Esophagus squamous epithelium (tissue), 5 donors: Measurements from ENCODE around the gene IL18RAP. TPM values are rescaled to one million over a fixed set of nuclear protein-coding genes. Genes with fewer than 3 reads are reported as not detected.

ENCODE experiments used
- DNase-seq: peaks from one replicate; lab custom pipeline; 2025; lab: John Stamatoyannopoulos, UW
- H3K27ac ChIP-seq, 4 donors: fragments of 200-600 bp; sonication (generic); one replicate each; pipeline ENCODE4 v1.5.1; 2016 to 2019; ENCODE audit warnings: mild to moderate bottlenecking in 1 of 4
- H3K27me3 ChIP-seq, 4 donors: fragments of 200-600 bp; sonication (generic); 1 replicate in 3 of 4; 2 replicates in 1 of 4; pipeline versions ENCODE4 v1.5.1 to v1.6.0; 2017 to 2021; ENCODE audit warnings: antibody characterized with exemption in 1 of 4
- H3K36me3 ChIP-seq, 3 donors: fragments of 200-600 bp; sonication (generic); one replicate each; pipeline ENCODE4 v1.5.1; 2016 to 2019
- H3K4me1 ChIP-seq, 3 donors: fragments of 200-600 bp; sonication (generic); one replicate each; pipeline ENCODE4 v1.5.1; 2017 to 2019
- H3K4me3 ChIP-seq, 4 donors: fragments of 200-600 bp; sonication (generic); 1 replicate in 3 of 4; 2 replicates in 1 of 4; pipeline ENCODE4 v1.5.1; 2016 to 2019; ENCODE audit warnings: mild to moderate bottlenecking in 2 of 4, moderate library complexity in 1 of 4
- H3K9me3 ChIP-seq, 3 donors: fragments of 200-600 bp; sonication (generic); one replicate each; pipeline ENCODE4 v1.5.1; 2016 to 2019
- POLR2A ChIP-seq, 4 donors: fragments of 450-650 bp; IDR thresholded peaks; one replicate each; pipeline ENCODE4 v1.6.1; 2017; ENCODE audit warnings: antibody characterized with exemption in 4 of 4, mild to moderate bottlenecking in 4 of 4, moderate library complexity in 3 of 4
- WGBS, 2 donors: methylation state at CpG; one replicate each; pipeline ENCODE4 v1.1.5; 2018; 5-methylcytosine and 5-hydroxymethylcytosine counted together
- intact Hi-C: fragments of 100-400 bp; cut with DNase I; formaldehyde crosslinking; loops from one replicate; pipeline ENCODE4 v1.15.0; 2022
- total RNA-seq, 4 donors: library from RNA; depleted of rRNA; stranded (reverse); fragments of >200 nt; gene quantifications; one replicate each; pipeline ENCODE4 v1.1.0, GENCODE V29; 2016
- TF ChIP-seq, protein P1 (sequence below), 6 experiments: fragments of 450-650 bp in 4 of 6; fragments of 200-600 bp in 2 of 6; sonication (generic) in 2 of 6; IDR thresholded peaks; one replicate each; pipeline ENCODE4 v1.5.1; 2016 to 2019; ENCODE audit warnings: antibody characterized with exemption in 6 of 6, mild to moderate bottlenecking in 4 of 6, moderate library complexity in 4 of 6
- donor health status: DM: yes; HTN: yes; CAD: no.

IL18RAP gene
- total RNA-seq, 4 donors from 2014 or later = 0.61 to 4.3 (median 3.4) TPM; not detected in 1

DNA sequence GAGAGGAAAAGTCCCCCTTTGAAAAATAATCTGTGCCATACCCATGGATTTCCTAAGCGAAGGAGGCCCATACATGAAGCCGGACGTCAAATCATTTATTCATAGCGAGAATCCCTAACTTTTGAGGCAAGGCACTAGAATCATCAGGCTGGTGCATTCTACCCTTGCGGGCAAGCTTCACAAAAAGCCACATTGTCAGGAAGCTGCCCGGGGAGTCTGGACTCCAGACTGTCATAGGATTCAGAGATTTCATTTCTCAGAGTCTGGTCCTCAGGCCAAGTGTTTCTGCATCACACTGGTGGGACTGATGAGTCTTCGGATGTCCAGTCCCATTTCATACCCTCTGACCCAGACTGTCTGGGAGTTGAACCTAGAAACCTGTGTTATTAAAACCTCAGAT lies 59.0 kb downstream of the IL18RAP start:
- WGBS, 2 donors = 80 to 92% methylated on average over 7 of the region's 7 CpGs
- intact Hi-C loops = no loop called here
- no peak overlapping the region for H3K27ac ChIP-seq

DNA sequence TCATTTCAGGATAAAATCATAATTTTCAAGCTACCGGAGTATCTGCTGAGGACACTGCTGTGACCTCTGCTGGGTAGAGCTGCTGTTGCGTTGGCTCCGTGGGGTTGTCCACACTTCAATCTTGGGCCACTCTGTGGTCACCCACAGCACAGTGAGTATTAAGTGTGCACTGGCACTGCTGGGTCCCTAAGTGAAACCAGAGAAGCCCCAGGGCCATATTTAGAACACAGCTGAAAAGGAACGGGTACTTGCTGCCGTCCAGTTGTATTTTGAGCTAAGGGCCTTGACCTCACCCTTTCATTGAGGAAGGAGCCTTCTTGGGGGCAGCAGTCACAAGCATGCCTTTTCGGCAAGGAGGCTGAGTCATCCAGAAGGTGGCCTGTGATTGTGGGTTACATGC lies 60.1 kb downstream of the IL18RAP start:
- Histone ChIP-seq H3K27me3 (peaks cover 0 to 14% (median 0%) of the 10 kb centered on the region in 4 donors), H3K4me1 (peaks cover 7 to 26% (median 9%) of the 10 kb centered on the region in 3 donors), H3K9me3 (no peaks in the 10 kb centered on the region), H3K36me3 (no peaks in the 10 kb centered on the region), H3K4me3 (no peak overlapping the region), H3K27ac (no peak overlapping the region)
- WGBS, 2 donors = 73 to 94% methylated on average over 4 to 6 of the region's 6 CpGs
- DNase-seq = no peak
- no peak for TF ChIP-seq POLR2A (IDR thresholded peaks at IDR 0.05)
- TF ChIP-seq, protein P1, sequence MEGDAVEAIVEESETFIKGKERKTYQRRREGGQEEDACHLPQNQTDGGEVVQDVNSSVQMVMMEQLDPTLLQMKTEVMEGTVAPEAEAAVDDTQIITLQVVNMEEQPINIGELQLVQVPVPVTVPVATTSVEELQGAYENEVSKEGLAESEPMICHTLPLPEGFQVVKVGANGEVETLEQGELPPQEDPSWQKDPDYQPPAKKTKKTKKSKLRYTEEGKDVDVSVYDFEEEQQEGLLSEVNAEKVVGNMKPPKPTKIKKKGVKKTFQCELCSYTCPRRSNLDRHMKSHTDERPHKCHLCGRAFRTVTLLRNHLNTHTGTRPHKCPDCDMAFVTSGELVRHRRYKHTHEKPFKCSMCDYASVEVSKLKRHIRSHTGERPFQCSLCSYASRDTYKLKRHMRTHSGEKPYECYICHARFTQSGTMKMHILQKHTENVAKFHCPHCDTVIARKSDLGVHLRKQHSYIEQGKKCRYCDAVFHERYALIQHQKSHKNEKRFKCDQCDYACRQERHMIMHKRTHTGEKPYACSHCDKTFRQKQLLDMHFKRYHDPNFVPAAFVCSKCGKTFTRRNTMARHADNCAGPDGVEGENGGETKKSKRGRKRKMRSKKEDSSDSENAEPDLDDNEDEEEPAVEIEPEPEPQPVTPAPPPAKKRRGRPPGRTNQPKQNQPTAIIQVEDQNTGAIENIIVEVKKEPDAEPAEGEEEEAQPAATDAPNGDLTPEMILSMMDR (IDR thresholded peaks at IDR 0.05) = no peak
- intact Hi-C loops = no loop called here

More for the DNA sequence above, 59.0 kb downstream of the IL18RAP start:
- TF ChIP-seq, protein P1 (IDR thresholded peaks at IDR 0.05) = no peak
- no peak for TF ChIP-seq POLR2A (IDR thresholded peaks at IDR 0.05)
- no peak for DNase-seq
- peaks cover 0 to 15% (median 0%) of the 10 kb centered on the region in 3 donors for H3K4me1 ChIP-seq
- no peaks in the 10 kb centered on the region for H3K36me3 ChIP-seq
- no peak overlapping the region for H3K4me3 ChIP-seq
- no peaks in the 10 kb centered on the region for H3K9me3 ChIP-seq
- H3K27me3 ChIP-seq = peaks cover 0 to 13% (median 0%) of the 10 kb centered on the region in 4 donors

DNA sequence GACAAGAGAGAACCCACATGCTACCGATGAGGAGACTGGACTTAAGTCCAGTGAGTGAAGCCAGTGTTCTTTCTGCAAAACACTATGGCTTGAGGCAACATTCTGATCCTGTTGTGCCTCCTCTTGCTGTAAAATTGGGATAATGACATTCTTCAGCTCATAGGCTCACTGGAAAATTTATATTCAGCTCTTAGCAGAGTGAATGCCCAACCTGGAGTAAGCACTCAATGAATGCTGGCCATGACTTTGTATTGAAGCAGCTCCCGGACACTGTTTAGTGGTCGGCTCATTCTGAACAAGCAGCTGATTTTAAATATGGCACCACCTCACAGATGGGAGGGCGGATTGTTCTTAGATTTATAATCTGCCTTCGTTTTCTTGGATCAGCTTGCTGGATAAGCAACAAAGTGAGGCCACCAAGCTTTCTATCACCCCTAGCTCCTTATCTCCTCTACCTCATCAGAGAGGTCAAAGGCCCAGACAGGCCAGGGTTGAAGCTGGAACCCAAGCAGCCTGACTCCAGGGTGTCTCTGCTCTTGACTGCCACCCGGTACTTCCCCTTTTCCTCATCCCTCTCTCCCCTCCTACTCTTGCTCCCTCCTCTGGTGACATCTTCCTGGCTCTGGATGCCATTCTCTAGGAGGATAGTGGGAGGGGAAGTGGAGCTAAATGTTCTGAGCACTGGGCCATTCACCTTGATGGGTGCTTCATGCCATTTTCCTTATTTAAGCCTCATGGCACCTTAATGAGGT lies 61.5 kb downstream of the IL18RAP start:
- Histone ChIP-seq H3K27ac (no peak overlapping the region), H3K36me3 (no peaks in the 10 kb centered on the region), H3K27me3 (peaks cover 0 to 3% (median 0%) of the 10 kb centered on the region in 4 donors), H3K9me3 (no peaks in the 10 kb centered on the region), H3K4me3 (no peak overlapping the region), H3K4me1 (peaks cover 9 to 39% (median 9%) of the 10 kb centered on the region in 3 donors)
- 79 to 86% methylated on average over 3 to 6 of the region's 6 CpGs for WGBS, 2 donors
- intact Hi-C loops = no loop called here
- DNase-seq = no peak
- TF ChIP-seq, protein P1 (IDR thresholded peaks at IDR 0.05) = no peak
- no peak for TF ChIP-seq POLR2A (IDR thresholded peaks at IDR 0.05)

DNA sequence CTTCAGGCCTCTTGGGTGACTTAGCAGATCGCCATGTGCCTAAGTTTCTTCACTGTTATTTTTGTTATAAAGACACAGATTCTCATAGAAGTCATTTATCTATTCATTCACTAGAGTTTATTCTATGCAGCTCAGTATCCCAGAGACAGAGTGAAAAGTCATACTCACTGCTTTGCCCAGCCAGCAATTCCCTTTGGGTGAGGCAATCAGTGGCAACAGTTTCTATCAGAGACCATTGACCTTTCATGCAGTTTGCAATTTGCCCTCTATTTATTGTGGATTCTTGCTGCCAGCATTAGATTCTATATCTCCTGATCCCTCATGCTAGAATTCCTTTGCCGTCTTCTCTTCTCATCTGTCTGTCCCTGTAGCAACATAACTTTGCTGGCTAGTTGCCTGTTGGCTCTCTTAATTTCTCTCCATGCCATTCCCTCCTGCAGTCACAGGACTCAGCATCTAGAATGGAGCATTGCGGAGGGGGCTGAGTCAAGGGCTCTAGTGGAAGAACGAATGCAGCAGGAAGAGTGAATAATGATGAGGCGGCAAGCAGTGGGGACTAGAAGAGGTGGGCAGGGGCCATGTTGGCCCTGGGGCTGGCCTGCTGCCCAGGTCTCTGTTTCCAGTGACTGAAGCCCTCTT lies 62.3 kb downstream of the IL18RAP start:
- H3K27ac ChIP-seq = no peak overlapping the region
- no peaks in the 10 kb centered on the region for H3K9me3 ChIP-seq
- H3K4me3 ChIP-seq = no peak overlapping the region
- intact Hi-C loops = no loop called here
- peaks cover 9 to 42% (median 9%) of the 10 kb centered on the region in 3 donors for H3K4me1 ChIP-seq
- 71% methylated on average over 2 to 4 of the region's 5 CpGs for WGBS, 2 donors
- TF ChIP-seq POLR2A (IDR thresholded peaks at IDR 0.05) = no peak
- TF ChIP-seq, protein P1 (IDR thresholded peaks at IDR 0.05) = no peak
- DNase-seq = no peak
- peaks cover 0 to 3% (median 0%) of the 10 kb centered on the region in 4 donors for H3K27me3 ChIP-seq
- no peaks in the 10 kb centered on the region for H3K36me3 ChIP-seq
